ENCODE data around the gene ABCB9.
"Not testable (repeated sequence)": the region's sequence is repeated elsewhere in the genome, so short reads cannot be mapped to it uniquely, and the experiment has no call there.

ABCB9 gene

DNA sequence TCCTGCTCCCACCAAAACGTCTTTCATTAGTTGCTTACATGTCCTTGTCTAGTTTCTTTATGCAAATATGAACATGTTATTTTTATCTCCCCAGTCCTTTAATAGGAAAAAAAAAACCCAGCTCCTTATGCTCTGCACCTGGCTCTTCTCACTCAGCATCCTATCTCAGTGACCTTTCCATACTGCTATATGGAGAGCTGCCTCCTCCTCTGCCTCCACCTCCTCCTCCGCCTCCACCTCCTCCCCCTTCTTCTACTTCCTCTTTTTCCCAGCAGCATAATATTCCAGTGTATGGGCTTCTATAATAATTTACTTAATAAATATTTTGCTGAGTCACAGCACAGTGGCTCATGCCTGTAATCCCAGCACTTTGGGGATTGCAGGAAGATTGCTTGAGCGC, 31.5 kb downstream of the ABCB9 start:
- DNase-seq: no peak

DNA sequence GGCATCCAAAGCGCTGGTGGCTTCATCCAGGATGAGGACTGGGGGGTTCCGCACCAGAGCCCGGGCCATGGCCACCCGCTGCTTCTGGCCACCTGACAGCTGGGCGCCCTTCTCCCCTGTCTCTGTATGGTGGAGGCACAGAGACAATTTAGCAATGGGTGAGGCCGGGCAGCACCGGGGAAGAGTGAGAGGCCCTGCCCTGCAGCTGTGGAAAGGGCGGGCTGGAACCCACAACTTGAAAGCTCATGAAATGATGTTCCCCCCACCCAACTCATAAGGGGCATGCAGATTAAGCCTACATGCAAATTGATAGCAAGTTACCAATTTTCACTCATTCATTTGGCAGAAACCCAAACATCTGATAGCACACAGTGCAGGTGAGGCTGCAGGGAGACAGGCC, 34.1 kb downstream of the ABCB9 start:
- DNase-seq: no peak

DNA sequence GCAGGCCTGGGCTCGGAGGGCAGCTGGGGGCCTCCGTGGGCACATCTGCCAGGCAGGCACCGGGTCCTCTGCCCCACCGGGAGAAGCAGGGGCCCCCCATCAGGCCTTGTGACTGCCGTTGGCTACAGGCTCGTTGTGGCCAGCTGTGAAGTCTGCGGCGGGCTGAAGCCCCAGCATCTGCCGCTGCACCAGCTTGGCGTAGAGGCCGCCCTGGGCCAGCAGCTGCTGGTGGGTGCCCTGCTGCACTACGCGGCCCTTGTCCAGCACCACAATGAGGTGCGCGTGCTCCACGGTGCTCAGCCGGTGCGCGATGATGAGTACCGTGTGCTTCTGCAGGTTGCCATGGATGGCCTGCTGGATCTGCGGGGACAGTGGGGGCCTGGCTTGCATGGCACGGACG, 36.5 kb downstream of the ABCB9 start:
- no peak for DNase-seq

DNA sequence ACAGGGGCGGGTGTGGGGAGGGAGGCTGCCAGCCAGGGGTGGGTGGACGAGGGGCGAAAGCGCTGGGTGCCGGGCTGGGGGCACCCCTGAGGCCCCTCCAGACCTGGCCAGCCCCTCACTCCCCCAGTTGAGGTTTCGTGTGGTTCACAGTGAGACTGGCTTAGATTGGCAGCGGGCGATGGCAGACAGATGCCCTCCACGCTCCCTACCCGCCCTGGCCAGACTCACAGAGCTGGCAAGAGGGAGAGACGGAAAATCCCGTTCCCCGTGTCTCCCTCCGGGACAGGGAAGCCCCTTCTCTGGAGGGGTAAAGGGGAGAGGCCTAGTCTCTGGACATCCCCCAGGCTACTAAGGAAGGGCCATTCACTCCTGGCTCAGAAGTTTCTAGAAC, 37.1 kb downstream of the ABCB9 start:
- DNase-seq: no peak

DNA sequence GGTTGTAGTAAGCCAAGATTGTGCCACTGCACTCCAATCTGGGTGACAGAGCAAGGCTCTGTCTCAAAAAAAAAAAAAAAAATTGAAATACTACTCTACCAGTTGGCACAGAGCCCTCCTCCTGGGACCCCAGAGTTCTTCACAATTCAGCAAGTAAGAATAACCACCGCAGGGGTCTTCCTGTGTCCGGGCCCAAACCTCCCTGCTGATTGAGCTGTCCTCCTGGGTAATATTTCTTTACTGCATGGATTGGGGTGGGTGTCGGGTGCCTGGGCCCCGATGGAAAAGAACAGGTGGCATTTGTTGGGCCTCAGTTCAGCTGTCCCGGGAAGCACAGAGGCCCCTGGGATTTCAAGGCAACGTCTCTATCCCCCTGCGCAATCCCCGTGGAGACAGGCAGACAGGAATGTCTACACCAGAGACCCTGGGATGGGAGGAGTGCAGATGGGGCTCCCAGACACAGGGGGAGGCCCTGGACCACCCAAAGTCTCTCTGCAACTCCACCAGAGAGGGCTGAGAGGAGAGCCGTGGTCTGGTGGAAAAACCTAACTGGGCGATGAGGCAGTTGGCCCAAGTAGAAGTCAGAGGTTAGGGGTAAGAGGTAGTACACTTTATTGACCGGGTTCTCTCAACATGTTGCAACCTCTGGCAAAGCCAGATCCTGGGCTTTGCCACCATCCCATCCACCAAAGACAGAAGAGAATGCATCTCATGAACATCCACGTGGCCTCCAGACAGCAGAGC, 37.7 kb downstream of the ABCB9 start:
- no peak for DNase-seq

DNA sequence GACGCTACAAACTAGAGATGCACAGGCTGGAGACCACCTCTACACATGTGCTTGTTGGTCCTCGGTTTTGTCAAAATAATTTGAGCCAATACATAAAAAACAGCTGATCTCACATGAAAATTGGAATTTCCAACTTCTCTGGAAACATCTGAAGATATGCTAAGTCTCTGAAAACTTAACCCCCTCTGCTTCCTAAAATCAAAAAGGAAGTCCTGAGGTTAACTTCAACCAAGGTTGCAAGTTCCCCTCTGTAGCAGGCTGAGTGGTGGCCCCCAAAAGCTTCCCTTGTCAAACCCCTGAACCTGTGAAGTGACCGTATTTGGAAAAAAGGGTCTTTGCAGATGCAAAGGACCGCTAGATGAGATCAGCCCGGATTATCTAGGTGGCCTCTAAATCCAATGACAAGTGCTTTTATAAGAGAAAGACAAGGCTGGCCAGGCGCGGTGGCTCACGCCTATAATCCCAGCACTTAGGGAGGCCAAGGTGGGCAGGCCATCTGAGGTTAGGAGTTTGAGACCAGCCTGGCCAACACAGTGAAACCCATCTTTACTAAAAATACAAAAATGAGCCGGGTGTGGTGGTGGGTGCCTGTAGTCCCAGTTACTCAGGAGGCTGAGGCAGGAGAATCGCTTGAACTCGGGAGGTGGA, 38.4 kb downstream of the ABCB9 start:
- DNase-seq: no peak

DNA sequence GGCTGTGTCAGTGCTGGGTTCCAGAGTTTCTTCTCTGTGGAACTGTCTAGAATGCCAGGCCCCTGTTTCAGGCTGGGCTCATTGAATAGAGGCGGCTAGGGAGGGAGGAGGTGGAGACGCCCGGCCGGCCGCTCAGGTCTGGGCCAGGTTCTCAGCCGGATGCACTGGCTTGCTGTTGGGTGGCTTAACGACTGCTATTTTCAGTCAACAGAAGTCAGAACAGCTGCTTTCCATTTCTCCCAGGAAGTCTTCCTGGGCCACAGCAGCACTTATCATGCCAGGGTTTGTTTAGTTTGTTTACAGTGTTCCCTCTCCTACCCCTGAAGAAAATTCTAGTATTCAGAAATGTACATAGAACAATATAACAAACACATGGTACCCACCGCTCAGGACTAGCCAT, 44.3 kb downstream of the ABCB9 start:
- no peak for DNase-seq

DNA sequence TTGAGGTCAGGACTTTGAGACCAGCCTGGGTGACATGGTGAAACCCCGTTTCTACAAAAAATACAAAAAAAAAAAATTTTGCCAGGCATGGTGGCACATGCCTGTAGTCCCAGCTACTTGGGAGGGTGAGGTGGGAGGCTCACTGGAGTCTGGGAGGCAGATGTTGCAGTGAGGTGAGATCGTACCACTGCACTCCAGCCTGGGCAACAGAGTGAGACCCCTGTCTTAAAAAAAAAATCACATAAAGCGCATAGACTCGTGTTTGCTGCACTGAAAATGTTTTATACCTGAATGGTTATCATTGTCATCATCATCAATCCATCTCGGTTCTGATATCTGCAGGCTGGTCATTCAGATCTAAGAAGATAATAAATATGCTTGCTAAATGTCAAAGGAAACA, 45.6 kb downstream of the ABCB9 start:
- DNase-seq: no peak

DNA sequence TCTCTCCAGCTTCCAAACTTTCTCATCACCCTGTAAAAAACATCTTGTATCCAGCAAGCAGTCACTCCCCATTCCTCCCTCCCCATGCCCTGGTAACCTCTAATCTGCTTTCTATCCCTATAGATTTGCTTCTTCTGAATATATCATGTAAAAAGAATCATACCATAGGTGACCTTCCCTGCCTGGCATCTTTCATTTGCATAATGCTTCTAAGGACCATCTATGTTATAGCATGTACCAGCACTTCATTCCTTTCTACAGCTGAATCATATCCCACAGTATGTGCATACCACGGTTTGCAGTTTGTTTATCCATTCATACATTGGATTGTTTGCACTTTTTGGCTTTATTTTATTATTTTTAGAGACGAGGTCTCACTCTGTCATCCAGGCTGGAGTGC, 47.4 kb downstream of the ABCB9 start:
- no peak for DNase-seq

DNA sequence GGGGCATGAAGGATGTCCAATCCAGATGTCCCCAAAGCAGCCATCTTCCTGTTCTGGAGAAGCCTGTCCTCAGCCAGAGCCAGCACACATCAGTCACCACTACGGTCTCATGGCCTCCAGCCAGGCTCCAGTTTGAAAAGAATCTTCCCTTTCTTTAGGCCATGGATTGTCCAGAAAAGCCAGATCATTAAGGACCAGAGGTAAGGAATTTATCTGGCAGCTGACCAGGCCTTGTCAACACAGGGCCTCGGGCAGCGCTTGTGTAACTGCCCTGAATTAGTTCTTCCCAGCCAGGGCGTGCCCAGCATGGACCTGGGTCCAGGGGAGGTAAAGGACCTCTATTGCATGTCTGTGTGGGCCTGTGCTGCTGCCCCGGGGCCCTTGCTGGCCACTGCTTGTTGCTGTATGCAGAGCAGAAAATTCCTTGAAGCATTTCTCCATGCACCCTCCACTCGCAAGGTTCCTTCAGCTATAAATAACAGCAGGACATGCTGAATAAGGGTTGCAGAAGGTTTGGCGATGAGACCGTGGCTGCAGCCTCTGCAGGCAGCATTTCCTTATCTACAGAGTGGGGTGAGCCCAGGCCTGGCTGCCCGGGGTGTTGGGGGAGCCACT, 48.6 kb downstream of the ABCB9 start:
- DNase-seq: no peak

DNA sequence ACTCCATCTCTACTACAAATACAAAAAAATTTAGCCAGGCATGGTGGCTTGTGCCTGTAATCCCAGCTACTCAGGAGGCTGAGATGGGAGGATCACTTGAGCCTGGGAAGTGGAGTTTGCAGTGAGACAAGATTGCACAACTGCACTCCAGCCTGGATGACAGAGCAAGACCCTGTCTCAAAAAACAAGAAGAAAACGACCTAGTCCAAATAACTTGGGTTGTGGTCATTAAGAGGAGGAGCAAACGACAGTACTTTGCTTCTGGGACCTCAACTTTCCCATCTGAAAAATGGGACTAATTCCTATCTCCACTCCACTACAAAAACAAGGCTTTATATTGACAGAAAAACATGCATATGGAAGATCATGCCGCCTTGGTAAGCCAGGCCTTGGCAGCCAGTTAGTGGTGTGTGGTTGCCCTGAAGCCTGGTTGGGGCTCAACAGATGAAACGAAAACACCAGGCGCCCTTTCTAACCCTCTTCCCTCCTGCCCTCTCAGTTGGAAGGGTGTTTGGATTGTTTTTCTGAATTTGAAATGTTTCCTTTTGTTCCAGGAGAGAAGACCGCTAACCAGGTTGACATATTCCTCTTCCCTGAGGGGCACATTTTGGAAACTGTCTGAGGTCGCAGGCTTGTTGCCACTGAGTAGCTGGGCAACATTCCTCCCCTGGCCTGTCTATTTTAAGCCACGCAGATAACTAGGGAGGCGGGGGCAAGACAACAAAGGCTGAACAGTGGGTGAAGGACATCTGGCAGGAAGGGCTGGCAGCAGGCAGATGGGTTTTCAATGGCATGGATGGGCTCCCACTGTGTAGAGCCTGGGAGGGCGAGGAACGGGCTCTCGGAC, 56.6 kb downstream of the ABCB9 start:
- DNase-seq: no peak

DNA sequence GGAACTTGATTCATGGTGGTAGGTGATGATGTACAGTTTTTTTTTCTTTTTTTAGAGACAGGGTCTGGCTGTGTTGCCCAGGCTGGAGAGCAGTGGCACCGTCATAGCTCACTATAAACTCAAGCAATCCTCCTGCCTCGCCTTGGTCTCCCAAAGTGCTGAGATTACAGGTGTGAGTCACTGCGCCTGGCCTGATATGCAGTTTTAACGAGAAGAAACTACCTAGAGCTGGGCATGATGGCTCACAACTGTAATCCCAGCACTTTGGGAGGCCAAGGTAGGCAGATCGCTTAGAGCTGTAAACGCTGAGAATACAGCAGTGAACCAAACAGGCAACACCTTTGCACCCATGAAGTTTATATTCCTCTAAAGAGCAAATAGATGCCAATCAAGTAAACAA, 57.3 kb downstream of the ABCB9 start:
- DNase-seq: no peak

DNA sequence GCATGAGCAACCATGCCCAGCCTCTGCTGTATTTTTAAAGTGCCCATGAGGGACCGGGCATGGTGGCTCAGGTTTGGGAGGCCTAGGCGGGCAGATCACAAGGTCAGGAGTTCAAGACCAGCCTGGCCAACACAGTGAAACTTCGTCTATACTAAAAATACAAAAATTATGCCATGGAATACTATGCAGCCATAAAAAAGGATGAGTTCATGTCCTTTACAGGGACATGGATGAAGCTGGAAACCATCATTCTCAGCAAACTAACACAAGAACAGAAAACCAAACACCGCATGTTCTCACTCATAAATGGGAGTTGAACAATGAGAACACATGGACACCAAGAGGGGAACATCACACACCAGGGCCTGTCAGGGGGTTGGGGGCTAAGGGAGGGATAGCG, 61.0 kb downstream of the ABCB9 start:
- not testable (repeated sequence) for DNase-seq

DNA sequence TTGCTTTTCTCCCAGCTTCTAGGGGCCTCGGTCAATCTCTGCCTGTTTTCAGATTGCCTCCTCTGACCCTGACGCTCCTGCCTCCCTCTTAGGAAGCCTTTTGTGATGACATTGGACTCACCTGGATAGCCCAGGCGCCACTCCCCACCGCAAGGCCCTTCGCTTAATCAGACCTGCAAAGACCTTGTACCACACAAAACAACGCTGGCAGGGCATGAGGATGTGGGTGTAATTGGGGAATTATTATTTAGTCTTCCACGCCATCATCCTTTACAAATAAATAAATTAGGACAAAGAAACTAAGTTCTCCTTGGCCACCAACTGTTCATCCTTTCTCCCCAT, 62.6 kb downstream of the ABCB9 start:
- no peak for DNase-seq

DNA sequence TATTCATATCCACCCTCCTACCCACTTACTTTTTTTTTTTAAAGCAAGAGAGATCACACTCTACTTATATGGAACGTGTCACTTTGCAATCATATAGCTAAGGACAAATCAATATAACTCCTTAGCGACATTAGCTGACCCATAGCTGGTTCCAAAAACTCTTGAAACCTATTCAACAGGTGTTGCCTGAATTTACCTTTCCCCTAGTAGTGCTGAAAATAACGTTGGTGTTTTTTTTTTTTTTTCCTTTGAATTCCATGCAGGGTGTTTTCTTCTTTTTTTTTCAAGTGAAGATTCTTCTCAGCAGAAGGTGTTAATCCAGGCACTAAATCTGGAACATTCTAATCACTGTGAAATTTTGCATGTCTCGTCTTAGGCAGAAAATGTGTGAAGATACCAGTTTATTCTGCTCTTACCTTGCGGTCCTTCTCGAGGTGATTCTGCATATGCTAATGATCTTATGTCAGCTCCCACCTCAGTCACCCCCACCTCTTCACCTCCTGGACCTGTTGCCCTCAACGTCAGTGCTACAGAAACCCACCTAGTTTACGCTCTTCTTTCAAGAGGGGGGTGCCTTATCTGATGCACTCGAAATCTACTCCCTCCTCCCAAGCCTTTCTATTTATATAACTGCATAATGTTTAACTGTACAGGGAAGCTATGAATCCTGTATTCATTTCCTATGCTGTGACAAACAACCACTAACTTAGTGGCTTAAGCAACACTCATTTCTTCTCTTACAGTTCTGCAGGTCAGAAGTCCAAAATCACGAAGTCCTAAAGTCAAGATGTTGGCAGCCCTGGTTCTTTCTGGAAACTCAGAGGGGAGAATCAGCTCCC, 63.2 kb downstream of the ABCB9 start:
- no peak for DNase-seq

DNA sequence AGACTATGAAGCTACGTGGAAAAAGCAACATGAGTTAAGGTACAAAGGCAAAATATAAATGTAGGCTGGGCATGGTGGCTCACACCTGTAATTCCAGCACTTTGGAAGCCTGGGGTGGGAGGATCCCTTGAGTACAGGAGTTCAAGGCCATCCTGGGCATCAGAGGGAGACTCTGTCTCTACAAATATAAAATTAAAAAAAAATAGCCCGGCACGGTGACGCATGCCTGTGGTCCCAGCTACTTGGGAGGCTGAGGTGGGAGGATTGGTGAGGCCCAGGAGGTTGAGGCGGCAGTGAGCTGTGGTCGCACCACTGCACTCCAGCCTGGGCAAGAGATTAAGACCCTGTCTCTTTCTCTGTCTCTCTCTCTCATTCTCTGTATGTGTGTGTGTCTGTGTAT, 66.4 kb downstream of the ABCB9 start:
- no peak for DNase-seq

DNA sequence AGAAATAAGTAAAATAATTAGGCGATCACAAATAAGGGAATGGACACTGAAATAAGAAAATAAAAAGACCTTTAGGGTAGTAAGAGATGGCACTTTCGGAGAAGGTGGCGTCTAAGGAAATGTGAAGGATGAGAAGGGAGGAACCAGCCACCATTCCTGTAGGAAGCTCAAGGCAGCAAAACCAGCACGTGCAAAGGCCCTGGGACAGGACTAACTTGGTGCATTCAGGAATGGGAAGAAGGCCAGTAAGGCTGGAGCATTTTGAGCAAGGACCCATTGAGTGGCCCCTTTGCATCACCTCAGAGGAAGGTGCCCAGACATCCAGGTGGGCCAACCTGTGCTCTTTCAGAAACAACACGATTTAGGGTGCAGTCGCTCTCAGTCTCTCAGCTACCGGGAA, 69.6 kb downstream of the ABCB9 start:
- no peak for DNase-seq

DNA sequence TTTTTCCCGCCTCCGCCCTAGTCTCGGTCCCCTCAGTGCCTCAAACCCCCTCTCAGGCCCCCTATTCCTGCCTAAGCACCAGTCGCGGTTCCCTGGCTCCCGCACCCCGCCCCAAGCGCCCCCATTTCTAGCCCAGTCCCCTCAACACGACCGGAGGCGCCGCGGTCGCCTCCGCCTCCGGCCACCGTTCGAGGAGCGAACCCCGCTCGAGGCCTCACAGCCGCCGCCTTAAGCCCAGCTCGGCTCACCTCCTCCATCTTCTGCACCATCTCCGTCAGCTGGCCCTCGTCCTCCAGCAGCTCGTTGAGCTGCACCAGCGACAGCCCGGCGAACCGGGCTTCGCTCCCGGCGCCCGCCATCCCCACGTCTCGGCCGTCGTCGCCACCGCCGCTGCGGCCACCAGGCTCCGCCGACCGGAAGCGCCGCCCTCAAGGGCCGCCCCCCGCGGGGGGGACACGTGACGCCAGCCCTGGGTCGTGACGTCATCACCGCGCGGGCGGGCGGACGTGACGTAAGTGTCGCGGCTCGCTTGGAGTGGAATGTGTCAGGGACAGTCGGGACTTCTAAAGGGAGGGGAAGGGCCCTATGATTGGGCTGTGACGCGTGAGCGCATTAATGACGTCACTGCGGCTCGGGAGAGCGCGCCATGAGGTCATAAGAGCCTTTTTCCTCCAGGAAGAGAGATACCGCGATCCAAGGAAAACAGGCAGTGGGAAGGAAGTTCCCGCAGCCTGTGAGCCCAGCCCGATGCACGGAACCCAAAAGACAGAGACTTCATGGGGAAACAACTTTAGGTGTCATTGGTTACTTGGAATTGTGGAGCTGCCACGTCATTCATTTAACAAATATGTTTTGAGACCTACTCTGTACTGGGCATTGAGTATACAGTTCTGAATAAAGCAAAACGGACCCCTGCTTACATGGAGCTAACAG, 70.3 kb downstream of the ABCB9 start, which contains the start of gene VPS37B:
Gene VPS37B (minus strand): TSS at position 421 of the 933 bp plus-strand sequence. CDS start 62 bp downstream, at position 359.
- peak; percentile 91 for DNase-seq

DNA sequence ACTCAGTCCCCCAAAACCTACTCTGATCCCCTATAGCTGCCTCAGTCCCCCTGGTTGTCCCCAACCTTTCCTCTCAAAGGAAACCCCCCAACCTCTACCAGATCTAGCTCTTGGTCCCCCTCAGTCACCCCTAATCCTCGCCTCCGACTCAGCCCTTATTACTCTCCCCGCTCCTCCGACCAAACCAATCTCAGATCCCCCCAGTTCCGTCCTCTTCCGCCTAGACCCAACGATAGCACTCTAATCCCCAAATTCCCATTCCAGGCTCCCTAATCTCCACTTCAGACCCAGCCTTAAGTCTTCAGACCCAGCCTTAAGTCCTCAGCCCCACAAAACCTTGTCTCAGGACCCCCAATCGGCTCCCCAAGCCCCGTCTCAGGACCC, 71.0 kb downstream of the ABCB9 start:
- peak; percentile 41 for DNase-seq

DNA sequence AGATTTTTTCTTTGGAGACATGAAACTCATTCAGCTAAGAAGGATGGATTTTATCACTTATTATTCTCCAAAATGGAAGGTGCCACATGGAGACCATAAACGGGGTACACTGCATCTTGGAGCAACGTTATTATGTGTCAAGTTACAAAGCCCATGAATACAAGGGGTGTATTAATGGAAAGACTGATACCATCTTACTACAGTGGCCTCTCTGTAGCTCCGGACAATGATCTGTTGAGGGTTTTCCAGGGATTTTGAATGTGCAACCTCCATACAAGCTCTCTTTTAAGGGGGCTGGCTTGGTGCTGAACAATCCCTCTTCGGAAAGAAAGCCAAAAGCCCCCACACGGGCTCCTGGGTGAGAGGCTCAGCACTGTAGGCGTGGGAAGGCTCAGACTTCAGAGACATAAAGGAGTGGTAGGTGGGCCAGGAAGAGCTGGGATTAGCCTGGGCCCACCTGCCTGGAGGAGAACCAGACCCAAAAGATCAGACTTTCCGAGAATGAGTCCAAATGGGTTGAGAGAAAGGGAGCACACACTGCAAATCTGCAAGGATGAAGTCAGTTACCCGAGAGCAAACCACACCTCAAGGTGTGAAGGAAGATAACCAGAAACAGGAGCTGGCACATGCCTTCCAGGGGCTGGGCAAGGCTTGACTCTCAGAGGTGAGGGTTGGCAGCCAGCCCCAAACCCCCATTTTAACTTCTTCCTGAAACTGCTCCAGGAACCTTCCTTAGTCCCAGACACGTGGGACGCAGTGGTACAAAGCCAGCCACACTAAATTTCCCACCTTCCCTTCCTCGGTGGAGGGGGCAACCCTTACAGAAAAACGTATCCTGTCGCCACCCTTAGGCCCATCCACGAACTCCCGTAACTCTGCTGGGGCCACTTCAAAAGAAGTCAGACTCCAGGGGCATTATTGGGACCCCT, 71.8 kb downstream of the ABCB9 start:
- peak; percentile 74 for DNase-seq
